Astrocyte of the cerebellum (primary cell): ENCODE data around the gene NEU2.

Experiments
- DNase-seq: peaks from one replicate; pipeline ENCODE4 v3.0.0-alpha.2; 2011; ENCODE audit warnings: low read depth
- H3K4me3 ChIP-seq: 2 replicates; pipeline ENCODE4 v1.5.1; 2011; ENCODE audit warnings: mild to moderate bottlenecking, low read depth, low read length, moderate library complexity
- CTCF ChIP-seq: IDR thresholded peaks from 2 replicates; pipeline ENCODE4 v1.5.1; 2012; ENCODE audit warnings: low read length, low read depth, moderate library complexity, mild to moderate bottlenecking; ENCODE audit errors: missing control alignments
- in situ Hi-C: cut with HindIII; loops from 2 replicates; pipeline ENCODE4 v1.10.0; 2017; ENCODE audit warnings: low sequenced_read_pairs

Gene NEU2

GRCh38 chr2:233032551-233033320, at the start of gene NEU2:
Gene NEU2, plus strand, starts transcription at chr2:233032672. Its CDS starts 0 bp downstream, at chr2:233032672.
- no peak within 1 kb of the TSS for H3K4me3 ChIP-seq
- no peak for TF ChIP-seq CTCF
- DNase-seq, result no peak
- in situ Hi-C loops, result no loop called here

- no peak overlapping the region for H3K4me3 ChIP-seq
- DNase-seq, result no peak
- no peak for TF ChIP-seq CTCF
- in situ Hi-C loops, result no loop called here
These were observed 49.4 kb upstream of the NEU2 start for GRCh38 chr2:232982926-232983668.

- DNase-seq, result no peak
- no peak for TF ChIP-seq CTCF
- in situ Hi-C loops, result no loop called here
- no peak overlapping the region for H3K4me3 ChIP-seq
These were observed 48.8 kb upstream of the NEU2 start for GRCh38 chr2:232983669-232984140.

- TF ChIP-seq CTCF, result no peak
- no peak for DNase-seq
- no peak overlapping the region for H3K4me3 ChIP-seq
- in situ Hi-C loops, result no loop called here
These were observed 47.8 kb upstream of the NEU2 start for GRCh38 chr2:232984451-232985207.

- no peak overlapping the region for H3K4me3 ChIP-seq
- in situ Hi-C loops, result no loop called here
- no peak for DNase-seq
- TF ChIP-seq CTCF, result no peak
These were observed 46.3 kb upstream of the NEU2 start for GRCh38 chr2:232986155-232986554.

GRCh38 chr2:232993231-232993821, 39.1 kb upstream of the NEU2 start:
- no peak for TF ChIP-seq CTCF
- no peak for DNase-seq
- H3K4me3 ChIP-seq, result no peak overlapping the region
- in situ Hi-C loops, result no loop called here
